ENCODE results near the gene TMEM185B.
"Not testable (repeated sequence)": the region's sequence is repeated elsewhere in the genome, so short reads cannot be mapped to it uniquely, and the experiment has no call there.

Gene TMEM185B

DNA sequence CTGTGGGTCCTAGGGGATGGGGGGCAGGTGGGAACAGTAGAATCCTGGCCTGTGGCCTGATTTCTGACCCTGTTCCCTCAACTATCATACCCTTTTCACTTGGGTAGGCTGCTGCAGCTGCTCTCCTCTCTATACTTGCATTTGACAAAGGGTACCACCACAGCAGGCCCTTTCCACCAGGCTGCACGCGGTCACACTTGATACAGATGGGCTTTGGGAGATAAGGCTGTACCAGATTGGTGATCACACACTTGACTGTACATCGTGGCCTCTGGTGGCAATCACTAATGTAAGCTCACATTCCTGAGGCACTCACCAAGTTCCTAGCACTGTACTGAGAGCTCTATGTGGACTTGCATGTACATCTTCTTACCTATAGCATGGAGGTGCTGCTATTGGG is 27.9 kb upstream of the TMEM185B start:
- no peak for DNase-seq

DNA sequence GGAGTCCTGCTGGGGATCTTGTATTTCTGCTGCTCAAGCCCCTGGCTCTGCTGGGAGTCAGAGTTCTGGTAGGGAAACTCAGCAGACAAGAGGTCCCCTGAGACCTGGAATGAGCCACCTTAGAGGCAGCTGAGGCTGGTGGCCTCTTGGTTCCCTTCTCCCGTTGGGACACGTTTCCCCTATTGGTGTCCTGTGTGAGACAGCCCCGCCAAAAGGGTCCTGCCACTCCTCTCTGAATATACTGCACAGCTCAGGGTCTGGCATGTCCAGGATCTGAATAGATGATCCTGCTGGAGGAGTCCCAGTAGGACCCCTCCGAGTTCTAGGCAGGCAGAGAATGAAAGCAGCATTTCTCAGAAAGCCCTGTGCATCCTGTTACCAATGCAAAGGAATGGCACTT is 27.4 kb upstream of the TMEM185B start:
- DNase-seq: no peak

DNA sequence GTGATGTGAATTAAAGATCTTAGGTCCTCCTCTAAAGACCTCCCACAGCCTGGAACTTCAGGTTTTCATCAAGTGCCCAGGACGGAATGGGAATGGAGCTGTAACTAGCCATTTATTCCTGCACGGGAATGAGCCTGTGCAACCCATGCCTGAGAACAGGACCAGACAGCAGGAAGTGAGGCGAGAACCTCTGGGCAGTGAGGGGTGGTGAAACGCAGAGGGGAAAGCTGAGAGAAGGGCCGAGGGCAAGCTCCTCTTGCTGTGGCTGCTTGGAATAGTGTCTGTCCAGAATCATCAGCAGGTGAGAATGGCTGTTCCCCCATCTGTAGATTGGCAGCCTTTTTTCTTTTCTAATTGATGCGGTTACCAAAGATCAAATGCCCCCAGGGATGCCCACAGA is 24.7 kb upstream of the TMEM185B start:
- DNase-seq: no peak

DNA sequence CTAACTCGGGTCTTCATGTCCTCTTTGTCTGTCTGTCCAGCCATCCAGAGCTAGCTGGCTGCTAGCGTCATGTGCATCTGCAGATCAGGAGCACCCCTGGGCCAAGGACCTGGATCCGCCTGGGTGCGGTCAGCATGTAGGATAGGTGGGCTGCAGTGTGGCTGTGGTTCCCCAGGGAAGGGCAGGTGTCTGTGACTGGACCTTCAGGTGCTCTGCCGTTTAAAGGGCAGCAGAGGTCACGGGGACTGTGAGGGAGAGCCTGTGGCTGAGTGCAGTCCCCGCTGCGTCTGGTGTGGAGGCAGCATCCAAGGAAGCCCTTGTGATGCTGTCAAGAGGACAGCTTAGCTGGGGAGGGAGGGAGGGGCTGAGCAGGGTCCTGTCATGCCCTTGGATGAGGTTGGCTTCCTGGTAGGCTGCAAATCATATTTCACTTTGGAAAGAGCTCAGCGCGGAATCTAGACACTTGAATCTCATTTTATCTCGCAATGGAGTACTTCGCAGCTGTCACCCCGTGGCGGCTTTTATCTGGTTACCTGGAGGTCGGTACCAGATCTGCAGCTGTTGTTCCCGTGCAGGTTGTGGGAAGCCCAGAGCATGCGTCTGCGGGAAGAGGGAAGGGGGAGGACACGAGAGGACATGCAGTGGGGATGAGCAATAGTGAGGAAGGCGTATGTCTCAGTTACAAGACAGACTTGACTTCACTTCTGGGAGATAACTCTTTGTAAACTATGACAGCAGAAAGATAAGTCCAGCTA is 23.5 kb upstream of the TMEM185B start:
- DNase-seq: no peak

DNA sequence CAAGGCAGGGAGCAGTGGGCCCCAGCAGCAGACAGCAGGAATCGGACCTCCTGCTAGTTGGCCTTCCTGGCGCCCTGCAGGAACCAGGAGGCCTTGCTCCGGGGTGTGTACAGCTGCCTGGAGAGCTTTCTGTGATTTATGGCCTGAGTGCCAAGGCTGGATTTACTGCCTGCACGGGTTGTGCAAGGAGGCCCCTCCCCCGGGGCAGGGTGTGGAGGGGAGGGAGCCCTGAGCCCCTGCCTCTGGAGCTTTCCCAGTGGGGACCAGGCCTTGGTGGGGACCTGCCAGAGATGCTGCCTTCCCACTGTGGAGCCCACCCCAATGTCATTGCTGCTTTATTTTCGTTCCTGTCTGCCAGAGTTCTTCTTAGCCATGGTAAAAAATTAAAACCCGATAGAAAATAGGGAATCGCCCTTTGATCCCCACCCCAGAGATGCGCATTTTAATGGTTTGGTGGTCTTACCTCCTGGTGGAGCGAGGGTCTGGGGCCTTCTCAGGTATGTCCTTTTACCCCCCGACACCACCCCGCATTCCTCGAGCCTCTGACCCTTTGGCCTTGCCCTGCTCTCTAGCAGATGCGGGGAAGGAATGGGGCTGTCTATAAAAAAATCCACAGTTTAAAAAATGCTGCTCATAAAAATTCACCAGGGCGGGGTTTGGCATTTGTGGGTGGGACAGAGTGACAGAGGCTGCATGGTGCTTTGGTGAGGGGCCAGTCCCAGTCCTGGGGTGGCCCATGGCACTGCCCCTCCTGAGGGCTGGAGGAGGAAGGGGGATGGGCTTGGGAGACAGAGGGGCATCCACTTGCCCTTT is 22.5 kb upstream of the TMEM185B start:
- no peak for DNase-seq

DNA sequence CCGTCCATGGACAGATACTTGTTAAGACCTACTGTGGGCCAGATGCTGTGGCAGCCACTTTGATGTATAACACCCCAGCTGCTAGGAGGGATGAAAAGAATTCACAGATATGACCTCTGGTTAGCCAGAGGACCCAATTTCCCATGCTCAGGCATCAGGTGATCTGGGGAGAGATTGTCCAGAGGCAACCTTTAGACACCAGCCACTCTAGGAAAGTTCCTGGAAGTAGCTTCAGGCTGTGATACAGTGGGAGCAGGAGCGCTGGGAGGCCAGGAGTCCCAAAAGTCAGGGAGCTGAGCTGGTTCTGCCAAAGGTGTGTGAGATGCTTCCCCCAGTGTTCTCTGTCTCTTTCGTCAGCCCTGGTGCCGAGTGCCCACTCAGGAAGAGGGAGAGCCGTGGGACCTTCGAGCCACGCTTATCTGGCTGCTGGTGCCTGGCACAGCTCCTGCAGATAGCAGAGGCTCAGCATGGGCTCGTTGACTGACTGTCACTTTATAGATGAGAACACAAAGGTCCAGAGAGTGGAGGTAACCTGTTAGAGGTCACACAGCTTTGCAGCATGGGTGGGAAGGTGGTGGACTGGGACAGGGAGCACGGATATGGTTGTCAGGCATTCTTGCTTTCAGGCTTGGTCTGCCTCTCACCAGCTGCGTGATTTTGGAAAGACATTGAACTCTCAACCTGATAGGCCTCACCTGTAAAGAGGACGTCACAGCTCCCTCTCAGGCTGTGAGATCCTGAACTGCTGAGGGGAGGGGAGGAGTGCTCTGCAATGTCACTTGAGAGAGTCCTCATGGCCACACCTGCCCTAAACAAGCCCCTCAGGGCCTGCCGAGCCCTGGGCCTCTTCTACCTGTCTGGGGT is 21.7 kb upstream of the TMEM185B start:
- no peak for DNase-seq

DNA sequence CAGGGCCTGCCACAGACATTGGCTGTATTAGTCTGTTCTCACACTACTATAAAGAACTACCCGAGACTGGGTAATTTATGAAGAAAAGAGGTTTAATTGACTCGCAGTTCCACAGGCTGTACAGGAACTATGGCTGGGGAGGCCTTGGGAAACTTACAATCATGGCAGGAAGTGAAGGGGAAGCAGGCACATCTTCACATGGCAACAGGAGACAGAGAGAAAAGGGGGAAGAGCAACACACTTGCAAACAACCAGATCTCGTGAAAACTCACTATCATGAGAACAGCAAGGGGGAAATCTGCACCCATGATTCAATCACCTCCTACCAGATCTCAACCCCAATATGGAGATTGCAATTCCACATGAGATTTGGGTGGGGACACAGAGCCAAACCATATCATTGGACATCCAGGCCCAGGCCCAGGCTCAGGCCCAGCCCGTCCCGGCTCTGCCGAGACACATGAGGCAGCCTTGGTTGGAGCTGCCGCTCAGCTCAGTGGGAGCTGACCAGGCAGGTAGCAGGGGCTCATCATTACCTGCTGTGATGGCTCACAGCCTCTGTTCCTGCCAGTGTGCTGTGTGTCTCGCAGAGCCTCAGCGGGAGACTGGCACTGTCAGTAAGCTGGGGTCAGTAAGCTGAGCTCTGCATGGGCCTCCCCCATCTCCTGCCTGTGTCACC is 20.8 kb upstream of the TMEM185B start:
- no peak for DNase-seq

DNA sequence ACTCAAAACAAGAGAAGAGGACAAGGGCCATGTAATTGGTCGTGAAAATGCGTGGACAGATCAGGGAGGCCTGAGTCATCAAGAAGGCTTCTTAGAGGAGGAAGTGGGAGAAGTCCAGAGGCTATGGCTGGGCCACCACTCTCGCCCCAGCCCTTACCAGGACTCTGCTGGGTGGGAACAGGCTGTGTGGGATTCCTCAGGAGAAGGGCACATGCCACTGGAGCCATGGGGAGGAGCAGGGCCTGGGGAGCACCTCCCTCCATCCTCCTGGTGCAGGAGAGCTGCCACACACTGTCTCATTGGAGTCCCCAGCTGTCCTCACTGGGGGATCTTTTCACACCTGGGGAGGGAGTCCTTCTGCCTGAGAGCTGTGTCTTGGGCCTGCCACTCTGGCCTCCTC is 20.0 kb upstream of the TMEM185B start:
- DNase-seq: no peak

DNA sequence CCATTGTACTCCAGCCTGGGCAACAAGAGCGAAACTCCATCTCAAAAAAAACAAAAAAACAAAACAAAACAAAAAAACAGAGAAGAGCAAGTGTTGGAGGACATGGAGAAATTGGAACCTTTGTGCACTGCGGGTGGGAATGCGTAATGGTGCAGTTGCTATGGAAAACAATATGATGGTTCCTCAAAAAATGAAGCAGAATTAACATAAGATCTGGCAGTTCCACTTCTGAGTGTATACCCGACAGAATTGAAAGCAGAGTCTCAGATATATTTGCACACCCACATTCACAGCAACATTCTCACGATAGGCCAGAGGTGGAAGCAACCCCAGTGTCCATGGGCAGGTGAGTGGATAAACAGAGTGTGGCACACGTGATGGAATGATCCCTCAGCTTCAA is 18.5 kb upstream of the TMEM185B start:
- DNase-seq: no peak

DNA sequence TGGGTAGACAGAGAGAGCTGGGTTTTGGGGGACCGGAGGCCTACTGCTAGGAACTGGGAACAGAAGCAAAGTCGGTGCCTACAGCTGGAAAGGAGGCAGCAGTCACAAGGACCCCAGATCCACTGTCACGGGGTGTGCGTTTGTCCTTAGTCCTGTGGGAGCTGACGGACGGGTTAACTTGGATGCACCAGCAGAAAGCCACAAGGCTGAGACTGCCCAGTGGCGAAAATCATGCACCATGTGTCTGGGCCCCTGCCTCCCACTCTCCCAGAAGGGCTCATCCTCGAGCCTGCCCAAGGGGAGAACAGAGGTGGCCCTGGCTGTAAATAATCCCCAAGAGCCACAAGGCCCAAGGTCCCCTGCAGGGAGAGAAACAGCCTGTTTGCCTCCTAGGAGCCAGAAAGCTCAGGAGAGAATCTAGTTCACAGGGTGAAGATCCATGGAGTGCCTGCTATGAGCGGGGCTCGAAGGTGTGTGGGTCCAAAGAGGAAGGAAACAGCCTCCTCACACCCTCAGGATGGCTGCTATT is 17.8 kb upstream of the TMEM185B start:
- DNase-seq: no peak

DNA sequence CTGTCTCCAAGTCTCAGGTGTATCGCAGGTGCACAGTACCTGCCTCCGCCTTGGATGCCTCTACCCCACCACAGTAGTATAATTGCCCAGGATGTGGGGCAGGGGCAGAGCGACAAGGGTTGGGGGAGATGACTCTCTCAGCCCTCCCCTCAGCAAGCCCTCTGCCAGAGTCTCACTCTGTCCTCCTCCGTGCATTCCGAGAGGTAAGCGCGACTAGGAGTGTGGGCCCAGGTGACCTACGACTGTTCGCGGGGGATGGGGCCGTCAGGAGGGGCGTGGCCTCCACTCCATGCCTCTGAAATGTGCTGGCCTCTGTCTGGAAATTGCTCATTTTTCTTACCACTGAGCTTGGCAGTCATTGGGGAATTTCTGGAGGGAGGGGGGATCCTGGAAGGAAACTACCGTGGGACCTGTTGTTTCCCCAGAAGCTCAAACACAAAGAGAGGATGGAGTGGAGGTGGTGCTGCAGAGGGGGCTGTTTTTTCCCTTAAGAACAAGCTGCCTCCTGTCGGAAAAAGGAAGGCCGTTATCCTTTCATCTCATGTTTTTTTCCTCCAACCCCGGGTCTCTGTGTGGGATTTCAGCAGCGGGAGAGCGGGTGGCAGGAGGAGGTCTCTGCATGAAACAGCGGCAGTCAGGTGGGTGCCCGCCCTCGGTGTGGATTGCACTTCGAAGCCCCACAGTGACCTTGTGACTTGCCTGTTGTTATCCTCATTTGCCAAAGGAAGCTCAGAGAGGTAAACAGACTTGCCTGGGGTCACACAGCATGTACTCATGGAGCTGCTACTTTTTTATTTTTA is 16.5 kb upstream of the TMEM185B start:
- no peak for DNase-seq

DNA sequence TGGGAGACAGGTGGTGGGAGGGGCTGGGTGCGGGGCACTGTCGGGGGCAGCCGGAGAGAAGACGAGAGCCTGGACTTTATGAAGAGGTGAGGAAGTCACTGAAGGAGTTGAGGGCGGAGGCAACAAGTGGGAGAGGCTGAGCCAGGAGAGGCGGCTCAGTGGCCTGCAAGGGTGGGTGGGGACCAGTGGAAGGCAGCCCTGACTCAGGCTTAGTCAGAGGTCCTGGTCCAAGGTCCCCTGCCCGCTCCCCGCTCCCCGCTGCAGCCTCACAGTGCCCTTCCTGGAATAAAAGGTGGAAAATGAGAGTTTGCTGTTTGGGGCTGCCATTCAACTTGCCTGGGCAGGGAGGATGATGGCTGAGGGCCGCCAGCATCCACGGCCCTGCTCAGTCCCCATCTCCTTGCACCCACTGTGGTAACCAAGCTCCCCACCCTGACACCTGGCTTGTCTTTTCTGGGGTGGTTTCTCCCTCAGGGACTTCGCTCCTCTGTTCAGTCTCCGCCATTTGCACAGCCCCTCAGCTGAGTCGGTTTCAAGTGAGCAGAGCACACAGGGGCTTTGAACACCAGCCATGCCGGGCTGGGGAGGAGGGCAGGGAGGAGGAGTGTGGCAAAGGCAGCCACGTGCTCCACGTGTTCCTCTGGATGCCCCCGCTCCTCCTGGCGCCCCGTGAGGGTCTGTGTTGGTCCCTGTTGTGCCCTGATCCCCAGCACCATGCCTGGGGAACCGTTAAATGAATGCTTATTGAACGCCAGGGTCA is 15.7 kb upstream of the TMEM185B start:
- DNase-seq: no peak

DNA sequence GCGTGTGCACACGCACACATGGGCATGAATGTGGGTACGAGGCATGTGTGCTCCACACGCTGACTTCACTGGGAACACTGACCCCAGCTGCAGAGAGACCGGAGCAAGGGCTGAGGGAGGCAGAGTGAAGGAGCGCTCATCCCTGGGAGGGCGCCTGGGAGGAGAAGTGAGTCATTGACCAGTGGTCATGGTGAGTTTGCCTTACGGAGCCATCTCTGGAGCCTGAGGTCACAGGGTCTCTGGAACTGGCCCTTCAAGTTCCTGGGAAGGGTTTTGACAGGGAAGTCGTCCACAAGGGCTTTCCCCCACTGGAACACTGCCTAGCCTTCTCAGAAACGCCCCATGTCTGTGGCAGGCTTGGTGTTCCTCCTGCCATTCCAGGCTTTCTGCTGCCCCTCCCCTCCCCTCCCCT is 14.3 kb upstream of the TMEM185B start:
- no peak for DNase-seq

DNA sequence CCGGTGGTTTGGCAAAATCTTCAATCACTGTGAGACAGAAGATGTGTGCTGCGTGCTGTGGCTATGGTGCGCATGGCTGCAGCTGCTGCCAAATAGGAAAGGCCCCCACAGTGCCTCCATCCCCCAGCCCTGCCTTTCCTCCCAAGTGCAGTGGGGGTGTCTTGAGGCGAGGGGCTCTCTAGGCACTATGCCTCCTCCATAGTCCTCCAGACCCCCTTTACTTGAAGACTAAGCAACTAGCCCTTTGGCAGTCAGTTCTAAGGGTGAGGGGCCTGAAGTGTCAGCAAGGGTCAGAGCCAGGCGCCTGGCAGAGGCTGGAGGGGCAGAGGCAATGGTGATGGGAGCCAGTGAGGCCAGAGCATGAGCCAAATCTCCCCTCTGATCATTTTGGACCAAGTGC is 13.6 kb upstream of the TMEM185B start:
- DNase-seq: no peak

DNA sequence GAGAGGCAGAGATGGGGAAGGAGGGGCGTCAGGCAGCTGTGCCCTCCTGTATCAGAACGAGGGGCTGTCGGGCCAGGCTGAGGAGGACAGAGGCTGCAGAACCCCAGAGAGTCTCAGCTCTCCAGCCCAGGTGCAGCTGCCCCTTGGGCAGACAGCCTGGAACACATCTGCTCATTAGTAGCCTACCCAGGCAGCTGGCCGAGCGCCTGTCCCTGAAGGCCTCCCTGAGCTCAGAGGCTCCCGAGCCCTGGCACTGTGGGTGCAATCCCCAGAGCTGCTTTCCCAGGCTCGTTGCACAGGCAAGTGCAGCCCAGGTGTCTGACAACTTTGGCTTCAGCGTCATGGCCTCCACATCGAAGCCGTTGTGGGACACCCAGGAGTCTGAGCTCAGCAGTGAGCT is 13.1 kb upstream of the TMEM185B start:
- DNase-seq: no peak

DNA sequence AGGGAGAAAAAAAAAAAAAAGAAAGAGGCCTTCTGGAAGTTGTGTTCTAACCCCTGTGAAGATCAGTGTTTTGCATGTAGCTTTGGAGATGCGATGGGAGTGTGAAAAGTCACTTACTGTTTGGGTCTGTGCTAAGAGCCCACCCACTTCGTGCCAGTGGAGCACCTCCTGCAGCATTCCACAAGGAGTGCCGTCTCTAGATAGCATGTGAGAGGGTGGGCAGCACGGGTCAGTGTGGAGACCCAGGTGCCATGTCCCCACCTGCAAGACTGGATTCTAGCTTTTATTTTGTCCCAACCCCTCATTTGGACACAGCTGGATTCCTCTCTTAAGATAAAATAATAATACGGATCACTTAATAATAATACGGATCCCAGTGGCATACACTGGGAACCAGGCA is 12.5 kb upstream of the TMEM185B start:
- no peak for DNase-seq

DNA sequence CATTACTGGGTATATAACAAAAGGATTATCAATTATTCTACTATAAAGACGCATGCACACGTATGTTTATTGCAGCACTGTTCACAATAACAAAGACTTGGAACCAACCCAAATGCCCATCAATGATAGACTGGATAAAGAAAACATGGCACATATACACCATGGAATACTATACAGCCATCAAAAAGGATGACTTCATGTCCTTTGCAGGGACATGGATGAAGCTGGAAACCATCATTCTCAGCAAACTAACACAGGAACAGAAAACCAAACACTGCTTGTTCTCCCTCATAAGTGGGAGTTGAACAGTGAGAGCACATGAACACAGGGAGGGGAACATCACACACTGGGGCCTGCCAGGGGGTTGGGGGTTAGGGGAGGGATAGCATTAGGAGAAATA is 12.0 kb upstream of the TMEM185B start:
- not testable (repeated sequence) for DNase-seq

DNA sequence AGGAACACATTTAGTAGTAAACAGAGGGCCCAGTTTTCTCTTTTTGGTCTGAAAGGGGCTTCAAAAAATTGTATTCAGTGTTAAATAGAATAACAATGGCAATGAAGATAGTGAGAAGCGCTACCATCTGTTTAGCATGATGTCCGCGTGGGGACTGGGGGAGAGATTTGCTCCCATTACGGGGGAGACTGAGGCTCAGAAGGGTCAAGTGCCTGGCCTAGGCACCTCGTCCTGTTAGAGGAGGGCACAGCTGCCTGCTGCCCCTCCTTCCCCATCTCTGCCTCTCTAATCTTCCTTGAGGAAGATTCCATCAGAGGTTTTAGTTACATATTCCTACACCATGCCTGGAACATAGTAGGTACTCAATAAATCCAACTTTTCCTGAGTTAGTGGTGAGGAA is 10.1 kb upstream of the TMEM185B start:
- DNase-seq: no peak

DNA sequence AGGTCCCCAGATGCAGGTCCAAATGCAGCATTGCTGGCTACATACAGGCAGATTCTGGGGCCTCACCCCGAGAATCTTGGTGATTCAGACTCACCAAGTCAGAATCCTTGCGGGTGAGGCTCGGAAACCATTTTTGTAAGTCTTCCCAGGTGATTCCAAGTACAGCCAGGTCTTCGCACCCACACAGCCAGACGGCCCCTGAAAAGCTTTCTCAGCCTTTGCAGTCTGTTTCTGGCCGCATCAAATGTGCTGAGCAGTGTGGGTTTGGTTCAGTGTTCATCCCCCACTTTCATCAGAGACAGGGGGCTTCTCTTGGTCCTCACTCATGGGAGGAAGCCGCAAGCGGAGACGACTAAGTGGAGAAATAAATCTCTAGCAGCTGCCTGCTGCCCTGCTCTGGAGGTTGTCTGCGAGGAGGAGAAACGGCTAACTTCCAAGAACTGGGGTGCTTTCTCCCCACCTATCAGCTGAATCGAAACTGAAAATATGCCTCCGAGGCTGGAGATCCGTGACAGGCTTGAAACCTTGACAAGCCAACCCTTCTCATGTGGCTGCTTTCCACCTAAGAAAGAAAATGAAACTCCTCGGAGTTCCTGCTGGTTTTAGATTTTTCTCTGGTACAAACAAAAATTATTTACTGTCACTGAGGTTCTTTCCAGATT is 8.9 kb upstream of the TMEM185B start:
- peak; percentile 15 to 31 (median 22) for DNase-seq

DNA sequence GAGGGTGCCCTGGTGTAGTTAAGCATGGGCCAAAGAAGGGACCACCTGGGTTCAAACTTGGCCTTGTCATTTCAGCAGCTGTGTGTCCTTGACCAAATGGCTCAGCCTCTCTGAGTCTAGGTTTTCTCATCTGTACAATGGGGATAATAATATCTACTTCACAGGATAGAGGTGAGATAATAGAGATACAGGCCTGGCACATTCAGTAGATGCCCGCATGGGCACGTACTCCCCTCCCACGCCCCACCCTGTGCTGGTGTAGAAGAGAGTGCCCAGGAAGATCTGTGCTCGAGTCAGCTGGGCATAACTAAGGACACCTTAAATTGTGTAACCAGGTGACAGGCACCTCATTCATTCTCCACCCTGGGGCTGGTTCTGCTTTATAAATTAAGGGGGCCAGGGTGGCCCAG is 8.4 kb upstream of the TMEM185B start:
- no peak for DNase-seq

Measured in activated CD4-positive, CD25-positive, alpha-beta regulatory T cell (primary cell).